ENCODE measurements around the gene MRPL2. TPM values are rescaled to one million over a fixed set of nuclear protein-coding genes. Genes with fewer than 3 reads are reported as not detected.

The MRPL2 gene
- total RNA-seq, 2 donors from 2014 or later: 13.5 to 15.2 TPM

DNA sequence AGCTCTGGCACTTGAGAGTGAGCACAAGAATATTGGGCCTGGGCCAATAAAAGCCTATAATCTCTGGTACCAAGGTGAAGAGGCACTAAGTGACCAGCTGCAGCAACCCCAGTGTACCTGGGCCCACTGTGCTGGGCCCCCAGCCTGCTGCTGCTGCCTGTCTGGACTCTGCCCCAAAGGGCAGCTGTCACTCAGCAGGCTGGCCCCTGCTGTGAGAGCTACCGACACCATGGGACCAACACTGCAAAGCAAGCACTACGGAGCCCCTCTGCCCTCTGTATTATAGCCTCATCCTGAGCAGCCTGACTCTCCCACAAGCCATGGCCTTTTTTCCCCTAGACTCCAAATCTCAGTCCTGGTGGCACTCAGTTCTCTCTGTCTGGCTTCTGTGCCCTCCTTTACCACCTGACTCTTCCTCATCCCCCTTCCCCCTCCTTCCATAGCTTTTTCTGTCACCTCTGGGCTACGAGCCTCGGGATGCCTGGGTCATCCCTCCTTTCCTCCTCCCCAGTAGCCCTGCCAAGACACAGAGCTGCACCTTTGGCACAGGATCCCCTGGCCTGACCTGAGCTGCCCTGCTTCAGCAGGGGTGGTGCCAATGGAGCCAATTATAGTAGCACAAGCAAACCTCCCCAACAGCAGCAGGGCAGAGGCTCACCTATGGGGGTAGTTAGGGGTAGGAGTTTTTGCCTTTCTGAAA is 23.6 kb downstream of the MRPL2 start:
- 57 to 72% methylated on average over 4 of the region's 4 CpGs for WGBS, 2 donors
- intact Hi-C loops (cut with DNase I): no loop called here
- Histone ChIP-seq H3K4me3 (no peak overlapping the region), H3K9me3 (no peaks in the 10 kb centered on the region), H3K4me1 (no peaks in the 10 kb centered on the region), H3K27me3 (no peaks in the 10 kb centered on the region), H3K36me3 (replicated peaks in 1 of 2; ENCODE audit: insufficient read depth in 1 of 2, low read depth in 2 of 2) (peaks cover 0 to 28% of the 10 kb centered on the region in 2 donors), H3K27ac (no peak overlapping the region)
- DNase-seq: no peak
- ATAC-seq: peak; percentile 25
- no peak for TF ChIP-seq POLR2A (IDR thresholded peaks at IDR 0.05)

DNA sequence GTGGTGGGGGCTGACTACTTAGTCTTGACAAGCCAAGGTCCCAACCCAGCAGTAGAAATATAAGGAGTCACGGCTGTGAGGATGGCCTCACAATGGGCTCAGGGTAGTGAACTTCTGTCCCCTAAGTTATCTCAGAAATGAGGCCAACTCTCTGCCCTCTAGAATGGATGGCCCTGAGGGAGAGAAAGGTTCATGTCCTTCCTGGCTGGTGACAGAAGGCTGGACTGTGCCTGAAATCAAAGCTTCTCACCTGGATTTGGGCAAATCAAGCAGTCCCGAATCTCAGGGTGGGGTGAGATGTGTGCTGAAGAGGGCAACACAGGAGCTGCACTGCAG is 25.1 kb downstream of the MRPL2 start:
- Histone ChIP-seq H3K27me3 (no peaks in the 10 kb centered on the region), H3K36me3 (replicated peaks in 1 of 2; ENCODE audit: insufficient read depth in 1 of 2, low read depth in 2 of 2) (peaks cover 0 to 29% of the 10 kb centered on the region in 2 donors), H3K27ac (no peak overlapping the region), H3K4me3 (no peak overlapping the region), H3K9me3 (no peaks in the 10 kb centered on the region), H3K4me1 (no peaks in the 10 kb centered on the region)
- DNase-seq (no peak), ATAC-seq (no peak)
- 89 to 94% methylated on average over 2 of the region's 2 CpGs for WGBS, 2 donors
- intact Hi-C loops (cut with DNase I): no loop called here
- TF ChIP-seq, protein P1, sequence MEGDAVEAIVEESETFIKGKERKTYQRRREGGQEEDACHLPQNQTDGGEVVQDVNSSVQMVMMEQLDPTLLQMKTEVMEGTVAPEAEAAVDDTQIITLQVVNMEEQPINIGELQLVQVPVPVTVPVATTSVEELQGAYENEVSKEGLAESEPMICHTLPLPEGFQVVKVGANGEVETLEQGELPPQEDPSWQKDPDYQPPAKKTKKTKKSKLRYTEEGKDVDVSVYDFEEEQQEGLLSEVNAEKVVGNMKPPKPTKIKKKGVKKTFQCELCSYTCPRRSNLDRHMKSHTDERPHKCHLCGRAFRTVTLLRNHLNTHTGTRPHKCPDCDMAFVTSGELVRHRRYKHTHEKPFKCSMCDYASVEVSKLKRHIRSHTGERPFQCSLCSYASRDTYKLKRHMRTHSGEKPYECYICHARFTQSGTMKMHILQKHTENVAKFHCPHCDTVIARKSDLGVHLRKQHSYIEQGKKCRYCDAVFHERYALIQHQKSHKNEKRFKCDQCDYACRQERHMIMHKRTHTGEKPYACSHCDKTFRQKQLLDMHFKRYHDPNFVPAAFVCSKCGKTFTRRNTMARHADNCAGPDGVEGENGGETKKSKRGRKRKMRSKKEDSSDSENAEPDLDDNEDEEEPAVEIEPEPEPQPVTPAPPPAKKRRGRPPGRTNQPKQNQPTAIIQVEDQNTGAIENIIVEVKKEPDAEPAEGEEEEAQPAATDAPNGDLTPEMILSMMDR (IDR thresholded peaks at IDR 0.05): no peak
- no peak for TF ChIP-seq POLR2A (IDR thresholded peaks at IDR 0.05)

DNA sequence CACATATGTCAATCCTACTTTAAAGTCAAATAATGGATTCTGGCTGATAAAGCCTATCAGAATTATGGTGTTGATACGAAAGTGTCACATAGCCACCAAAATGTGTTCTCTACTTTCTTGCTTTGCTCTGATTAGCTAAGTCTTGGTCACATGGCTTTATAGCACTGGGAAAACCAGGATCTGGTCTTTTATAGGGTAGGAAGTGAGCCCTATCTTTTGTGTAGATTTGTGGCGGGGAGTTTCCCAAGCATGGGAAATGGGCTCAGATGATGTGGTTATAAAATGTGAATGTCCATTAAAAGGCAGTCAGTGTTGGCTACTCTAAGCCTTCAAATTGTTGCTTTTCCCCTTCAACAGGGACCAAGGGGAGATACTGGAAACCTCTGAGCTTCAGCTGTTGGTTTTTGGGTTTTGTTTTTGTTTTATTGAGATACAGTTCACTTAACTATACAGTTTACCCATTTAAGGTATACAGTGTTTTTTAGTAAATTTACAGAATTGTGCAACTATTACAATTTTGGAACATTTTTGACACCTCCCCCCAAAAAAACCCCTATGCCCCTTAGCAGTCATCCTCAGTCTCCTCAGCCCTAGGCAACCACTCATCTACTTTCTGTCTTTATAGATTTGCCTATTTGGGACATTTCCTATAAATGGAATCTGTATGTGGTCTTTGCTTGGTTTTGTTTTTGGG is 25.6 kb downstream of the MRPL2 start:
- H3K27me3 ChIP-seq: no peaks in the 10 kb centered on the region
- intact Hi-C loops (cut with DNase I): no loop called here
- peaks cover 4 to 25% of the 10 kb centered on the region in 2 donors for H3K36me3 ChIP-seq (replicated peaks in 1 of 2; ENCODE audit: insufficient read depth in 1 of 2, low read depth in 2 of 2)
- 77 to 82% methylated on average over 2 of the region's 2 CpGs for whole genome bisulfite sequencing, 2 donors
- no peaks in the 10 kb centered on the region for H3K4me1 ChIP-seq
- no peak for DNase-seq
- no peak for ATAC-seq
- H3K4me3 ChIP-seq: no peak overlapping the region
- no peak overlapping the region for H3K27ac ChIP-seq
- no peaks in the 10 kb centered on the region for H3K9me3 ChIP-seq
- TF ChIP-seq, protein P1 (IDR thresholded peaks at IDR 0.05): no peak
- no peak for TF ChIP-seq POLR2A (IDR thresholded peaks at IDR 0.05)

DNA sequence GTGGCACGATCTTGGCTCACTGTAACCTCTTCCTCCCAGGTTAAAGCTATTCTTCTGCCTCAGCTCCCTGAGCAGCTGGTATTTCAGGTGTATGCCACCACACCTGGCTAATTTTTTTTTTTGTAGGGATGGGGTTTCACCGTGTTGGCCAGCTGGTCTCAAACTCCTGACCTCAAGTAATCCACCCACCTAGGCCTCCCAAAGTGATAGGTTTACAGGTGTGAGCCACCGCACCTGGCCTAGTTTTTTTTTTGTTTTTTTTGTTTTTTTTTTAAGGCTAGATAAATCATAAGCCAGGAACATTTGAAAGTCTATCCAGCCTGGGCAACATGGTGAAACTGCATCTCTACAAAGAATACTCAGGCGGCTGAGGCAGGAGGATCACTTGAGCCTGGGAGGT is 26.9 kb downstream of the MRPL2 start:
- intact Hi-C loops (cut with DNase I): no loop called here
- WGBS, 2 donors: 87 to 89% methylated on average over 4 of the region's 4 CpGs
- peaks cover 13 to 20% of the 10 kb centered on the region in 2 donors for H3K36me3 ChIP-seq (replicated peaks in 1 of 2; ENCODE audit: insufficient read depth in 1 of 2, low read depth in 2 of 2)

DNA sequence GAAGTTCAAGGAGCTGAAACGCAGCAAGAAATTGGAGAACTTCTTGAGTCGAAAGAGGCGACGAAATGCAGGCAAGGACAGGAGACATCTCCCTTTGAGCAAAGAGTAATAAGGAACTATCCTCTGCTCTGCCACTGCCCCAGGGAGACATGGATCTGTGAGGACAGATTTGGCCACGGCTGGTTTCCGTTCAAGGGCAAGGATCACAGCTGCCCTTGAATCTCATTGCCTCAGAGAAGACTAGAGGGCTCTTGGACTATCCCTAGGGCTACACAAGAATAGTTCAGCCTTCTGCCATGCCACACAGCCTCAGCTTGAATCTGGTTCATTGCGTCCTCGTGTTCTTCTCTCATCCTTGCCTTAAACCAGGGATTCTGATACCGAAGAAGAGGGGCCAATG is 30.1 kb downstream of the MRPL2 start:
- intact Hi-C loops (cut with DNase I): no loop called here
- DNase-seq: no peak
- WGBS, 2 donors: 81 to 84% methylated on average over 9 of the region's 9 CpGs

More for the DNA sequence above, 26.9 kb downstream of the MRPL2 start:
- DNase-seq (no peak), ATAC-seq (no peak)
- TF ChIP-seq, protein P1 (IDR thresholded peaks at IDR 0.05): no peak
- TF ChIP-seq POLR2A (IDR thresholded peaks at IDR 0.05): no peak
- H3K27ac ChIP-seq: no peak overlapping the region
- no peaks in the 10 kb centered on the region for H3K27me3 ChIP-seq
- H3K4me3 ChIP-seq: no peak overlapping the region
- H3K4me1 ChIP-seq: no peaks in the 10 kb centered on the region
- no peaks in the 10 kb centered on the region for H3K9me3 ChIP-seq

More for the DNA sequence above, 30.1 kb downstream of the MRPL2 start:
- H3K9me3 ChIP-seq: no peaks in the 10 kb centered on the region
- TF ChIP-seq POLR2A (IDR thresholded peaks at IDR 0.05): no peak
- TF ChIP-seq, protein P1 (IDR thresholded peaks at IDR 0.05): no peak
- peaks cover 4% of the 10 kb centered on the region for H3K4me1 ChIP-seq
- H3K27ac ChIP-seq: no peak overlapping the region
- no peak overlapping the region for H3K4me3 ChIP-seq
- no peak for ATAC-seq
- H3K36me3 ChIP-seq (replicated peaks in 1 of 2; ENCODE audit: insufficient read depth in 1 of 2, low read depth in 2 of 2): peaks cover 13 to 28% of the 10 kb centered on the region in 2 donors
- no peaks in the 10 kb centered on the region for H3K27me3 ChIP-seq

All from body of pancreas (tissue), 4 donors.